HCT116 (cell line): Measurements from ENCODE around the gene FBXL15. TPM values are rescaled to one million over a fixed set of nuclear protein-coding genes. Genes with fewer than 3 reads are reported as not detected.

Source experiments
- ATAC-seq: fragments of 200-7000 bp; cut with Tn5 transposase; 2 replicates; pipeline ENCODE4 v1.9.1; 2020; ENCODE audit warnings: mild to moderate bottlenecking, moderate library complexity
- BruUV-seq: library from RNA; stranded (reverse); fragments of 400-500 nt; replicated peaks from 2 replicates; lab custom pipeline; 2021; lab: Mats Ljungman, UMichigan
- CTCF ChIA-PET: fragments of 300-600 bp; sonication (Branson Sonifier 250); formaldehyde crosslinking; loops from one replicate; lab custom pipeline; 2021; ENCODE audit warnings: antibody characterized with exemption; lab: Charles Lee
- POLR2A ChIA-PET: fragments of 300-600, 350-600 bp; sonication (Branson Sonifier 250); formaldehyde crosslinking; loops from one replicate; lab custom pipeline; 2021; ENCODE audit warnings: antibody characterized with exemption; lab: Charles Lee
- RAD21 ChIA-PET, 2 experiments: fragments of 300-600 bp; sonication (Branson Sonifier 250); formaldehyde crosslinking; loops; one replicate each; lab custom pipeline; 2023; ENCODE audit warnings: low total read pairs in 2 of 2; ENCODE audit not compliant: uncharacterized antibody in 2 of 2, unreplicated experiment in 2 of 2, low non-redundant PET in 1 of 2; lab: Charles Lee
- DNase-seq: peaks from one replicate; pipeline ENCODE4 v3.0.0-alpha.2; 2010; ENCODE audit warnings: low read depth, low spot score
- H2AFZ ChIP-seq: fragments of 200-600 bp; shearing (Covaris generic), sonication (generic); 2 replicates; pipeline ENCODE4 v1.6.1; 2017; ENCODE audit warnings: low read depth, mixed run types, mixed read lengths, antibody characterized with exemption, low read length; ENCODE audit not compliant: poor library complexity, severe bottlenecking
- H3K27ac ChIP-seq: 2 replicates; pipeline ENCODE4 v1.5.1; 2012; ENCODE audit warnings: low read depth, low read length
- H3K27me3 ChIP-seq: fragments of 200-600 bp; sonication (generic); 2 replicates; pipeline ENCODE4 v1.6.1; 2016; ENCODE audit warnings: mixed run types, low read length, mixed read lengths; ENCODE audit not compliant: insufficient read depth
- H3K36me3 ChIP-seq, 2 experiments: fragments of 200-500 bp in 1 of 2; fragments of 200-600 bp in 1 of 2; sonication (Bioruptor generic) in 1 of 2; sonication (generic) in 1 of 2; 2 replicates each; pipeline versions ENCODE4 v1.5.1 to v1.6.1; 2014 to 2016; ENCODE audit warnings: low read length in 2 of 2, inconsistent platforms in 1 of 2, mixed read lengths in 1 of 2, mixed run types in 1 of 2; ENCODE audit not compliant: insufficient read depth in 2 of 2, control insufficient read depth in 1 of 2
- H3K4me1 ChIP-seq, 2 experiments: fragments of 200-600 bp in 1 of 2; sonication (generic) in 1 of 2; 2 replicates each; pipeline versions ENCODE4 v1.5.1 to v1.6.1; 2012 to 2017; ENCODE audit warnings: low read length in 2 of 2, inconsistent platforms in 1 of 2, mild to moderate bottlenecking in 1 of 2, mixed read lengths in 1 of 2, mixed run types in 1 of 2, moderate library complexity in 1 of 2; ENCODE audit not compliant: insufficient read depth in 2 of 2, control insufficient read depth in 1 of 2
- H3K4me2 ChIP-seq: fragments of 200-600 bp; sonication (generic); 2 replicates; pipeline ENCODE4 v1.6.1; 2017; ENCODE audit warnings: mixed run types, low read length, mixed read lengths
- H3K4me3 ChIP-seq, 2 experiments: fragments of 200-600 bp in 1 of 2; sonication (generic) in 1 of 2; replicated peaks in 1 of 2; 2 replicates each; pipeline ENCODE4 v1.5.1; 2011 to 2016; ENCODE audit warnings: low read length in 2 of 2, control low read depth in 1 of 2, low read depth in 1 of 2, mild to moderate bottlenecking in 1 of 2, mixed read lengths in 1 of 2, mixed run types in 1 of 2
- H3K79me2 ChIP-seq: fragments of 200-600 bp; sonication (generic); 2 replicates; pipeline ENCODE4 v1.6.1; 2017; ENCODE audit warnings: mild to moderate bottlenecking, mixed run types, low read length, moderate library complexity, mixed read lengths; ENCODE audit not compliant: insufficient read depth
- H3K9ac ChIP-seq: fragments of 200-600 bp; sonication (generic); 2 replicates; pipeline ENCODE4 v1.6.1; 2016; ENCODE audit warnings: low read length, mixed read lengths
- H3K9me2 ChIP-seq: fragments of 200-600 bp; sonication (generic), shearing (Covaris generic); 2 replicates; pipeline ENCODE4 v1.6.1; 2017; ENCODE audit warnings: mixed run types, mild to moderate bottlenecking, moderate library complexity; ENCODE audit not compliant: insufficient read depth
- H3K9me3 ChIP-seq, 2 experiments: fragments of 200-500 bp in 1 of 2; fragments of 200-600 bp in 1 of 2; sonication (Bioruptor generic) in 1 of 2; sonication (generic) in 1 of 2; 2 replicates each; pipeline ENCODE4 v1.6.1; 2014 to 2017; ENCODE audit warnings: low read length in 2 of 2, mixed read lengths in 2 of 2, inconsistent platforms in 1 of 2, low read depth in 1 of 2, mild to moderate bottlenecking in 1 of 2, mixed run types in 1 of 2, moderate library complexity in 1 of 2; ENCODE audit not compliant: control insufficient read depth in 1 of 2, insufficient read depth in 1 of 2
- H4K20me1 ChIP-seq: fragments of 200-600 bp; sonication (generic), shearing (Covaris generic); 2 replicates; pipeline ENCODE4 v1.6.1; 2017; ENCODE audit warnings: mixed run types, mild to moderate bottlenecking, moderate library complexity; ENCODE audit not compliant: insufficient read depth
- EGR1 ChIP-seq: IDR thresholded peaks from 2 replicates; pipeline ENCODE4 v1.6.1; 2012; ENCODE audit warnings: low read depth
- JUND ChIP-seq: IDR thresholded peaks from 2 replicates; pipeline ENCODE4 v1.6.1; 2012
- POLR2AphosphoS5 ChIP-seq: IDR thresholded peaks from 2 replicates; pipeline ENCODE4 v1.6.1; 2011; ENCODE audit warnings: mild to moderate bottlenecking, low read depth, low read length, moderate library complexity
- RAD21 ChIP-seq: IDR thresholded peaks from 2 replicates; pipeline ENCODE4 v1.6.1; 2012; ENCODE audit warnings: low read depth, mild to moderate bottlenecking
- SIN3A ChIP-seq: IDR thresholded peaks from 2 replicates; pipeline ENCODE4 v1.6.1; 2012; ENCODE audit warnings: low read depth
- SP1 ChIP-seq: IDR thresholded peaks from 2 replicates; pipeline ENCODE4 v1.6.1; 2012; ENCODE audit warnings: low read depth
- SRF ChIP-seq: IDR thresholded peaks from 2 replicates; pipeline ENCODE4 v1.6.1; 2012; ENCODE audit warnings: low read depth
- TCF7L2 ChIP-seq: IDR thresholded peaks from 2 replicates; pipeline ENCODE4 v1.7.0; 2011; ENCODE audit warnings: borderline replicate concordance, inconsistent platforms; ENCODE audit not compliant: insufficient read depth, insufficient read length; ENCODE audit errors: extremely low read depth
- ZFX ChIP-seq: fragments of 450-650 bp; IDR thresholded peaks from 2 replicates; pipeline ENCODE4 v1.6.1; 2017
- intact Hi-C: fragments of 100-400 bp; cut with micrococcal nuclease; formaldehyde crosslinking; loops from 2 replicates; pipeline ENCODE4 v1.10.0; 2022
- total RNA-seq: library from RNA; stranded (reverse); gene quantifications from one replicate; pipeline ENCODE4 v1.2.1, GENCODE V29; 2021; ENCODE audit not compliant: unreplicated experiment
- TF ChIP-seq, protein P1 (sequence below): IDR thresholded peaks from 2 replicates; pipeline ENCODE4 v1.6.1; 2012
- TF ChIP-seq, protein P2 (sequence below): IDR thresholded peaks from 2 replicates; pipeline ENCODE4 v1.6.1; 2012
- TF ChIP-seq, protein P3 (sequence below): IDR thresholded peaks from 2 replicates; pipeline ENCODE4 v1.6.1; 2012; ENCODE audit warnings: low read depth

The FBXL15 gene
- total RNA-seq, 1 experiment from 2014 or later, result 21.1 TPM

DNA sequence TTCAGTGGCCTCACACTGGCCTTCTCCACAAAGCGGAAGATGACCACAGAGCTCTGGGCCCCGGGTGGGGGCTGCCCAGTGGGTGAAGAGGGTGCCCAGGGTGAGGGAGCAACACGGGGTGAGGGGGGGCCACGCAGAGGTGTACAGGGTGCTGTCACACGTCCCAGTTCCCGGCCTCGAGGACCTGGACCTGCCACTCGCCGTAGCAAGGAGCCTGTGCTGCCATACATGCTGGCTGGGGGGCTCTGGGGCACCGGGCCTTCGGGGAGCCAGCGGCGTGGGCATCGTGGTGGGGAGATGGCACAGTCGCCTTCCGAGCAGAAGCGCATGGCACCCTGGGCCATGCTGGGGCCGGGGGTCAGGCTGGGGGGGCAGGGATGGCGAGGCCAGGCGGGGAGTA lies 3.9 kb upstream of the FBXL15 start:
- H3K4me1 ChIP-seq, result peaks cover 5 to 19% of the 10 kb centered on the region in 2 experiments; a peak in 2 of 4 replicates
- intact Hi-C loops, result no loop called here
- ChIA-PET RAD21 (no interaction called here), CTCF (no interaction called here), POLR2A (no interaction called here)
- no TSS peak for BruUV-seq
- H2AFZ ChIP-seq, result no peak overlapping the region
- no peak overlapping the region for H3K4me2 ChIP-seq
- no peak overlapping the region for H3K27ac ChIP-seq
- no peak overlapping the region for H3K4me3 ChIP-seq
- no peaks in the 10 kb centered on the region for H3K36me3 ChIP-seq
- H3K9me2 ChIP-seq, result no peaks in the 10 kb centered on the region
- TF ChIP-seq SRF, result no peak
- no peaks in the 10 kb centered on the region for H4K20me1 ChIP-seq
- no peaks in the 10 kb centered on the region for H3K9me3 ChIP-seq
- no peak overlapping the region for H3K9ac ChIP-seq
- DNase-seq (no peak), ATAC-seq (no peak)
- peaks cover 3% of the 10 kb centered on the region; the same call in 1 of the 2 replicates for H3K79me2 ChIP-seq
- peaks cover 3% of the 10 kb centered on the region; the same call in 1 of the 2 replicates for H3K27me3 ChIP-seq

DNA sequence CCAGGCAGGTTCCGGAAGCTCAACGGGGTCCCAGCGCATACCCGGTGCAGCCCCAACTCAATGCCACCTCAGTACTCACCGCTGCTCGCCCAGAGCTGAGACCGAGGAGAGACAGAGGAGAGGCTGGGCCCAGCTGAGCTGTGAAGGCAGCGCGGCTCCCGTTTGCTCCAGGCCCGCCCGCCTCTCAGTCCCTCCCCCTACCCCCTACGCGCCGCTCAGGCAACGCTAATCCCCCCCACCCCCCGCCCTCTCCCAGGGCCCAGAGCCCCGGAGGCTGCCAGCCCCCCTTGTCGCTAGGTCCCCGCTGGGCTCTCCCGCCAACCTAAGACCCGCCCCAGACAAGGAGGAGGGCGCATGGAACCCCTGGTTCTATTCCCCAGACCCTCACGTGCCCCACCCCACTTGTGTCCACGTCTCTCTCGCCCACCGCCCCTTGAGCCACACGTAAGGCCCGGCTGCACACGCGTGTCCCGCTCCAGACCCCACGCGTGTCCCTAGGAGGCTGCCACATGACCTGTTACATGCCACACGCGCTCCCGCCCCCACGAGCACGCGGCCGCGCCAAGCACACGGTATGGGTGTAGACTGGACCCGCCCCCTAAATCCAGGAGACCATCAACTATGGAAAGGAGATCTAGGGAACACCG lies 1.9 kb upstream of the FBXL15 start, which contains the start of gene PSD:
Gene PSD (minus strand): TSS at position 164 of the 647 bp plus-strand sequence. CDS start 1,747 bp downstream, outside the sequence.
- peaks cover 0 to 9% of the 10 kb centered on the region in 2 experiments; a peak in 1 of 4 replicates for H3K36me3 ChIP-seq
- H3K79me2 ChIP-seq, result peaks cover 11% of the 10 kb centered on the region
- H3K9ac ChIP-seq, result peak within 1 kb of the TSS; percentile 87; the same call in 1 of the 2 replicates
- no peaks in the 10 kb centered on the region for H3K9me3 ChIP-seq
- no peak for ATAC-seq
- peak within 1 kb of the TSS; percentile 70 for H2AFZ ChIP-seq
- ChIA-PET CTCF (no interaction called here), POLR2A (no interaction called here), RAD21 (no interaction called here)
- no peaks in the 10 kb centered on the region for H4K20me1 ChIP-seq
- no peaks in the 10 kb centered on the region for H3K27me3 ChIP-seq
- BruUV-seq, result no TSS peak
- TF ChIP-seq ZFX (no peak), TCF7L2 (no peak), RAD21 (no peak), EGR1 (no peak), JUND (no peak), SIN3A (no peak), SP1 (no peak), SRF (no peak), POLR2AphosphoS5 (no peak)
- TF ChIP-seq, protein P1, sequence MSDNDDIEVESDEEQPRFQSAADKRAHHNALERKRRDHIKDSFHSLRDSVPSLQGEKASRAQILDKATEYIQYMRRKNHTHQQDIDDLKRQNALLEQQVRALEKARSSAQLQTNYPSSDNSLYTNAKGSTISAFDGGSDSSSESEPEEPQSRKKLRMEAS, result no peak
- TF ChIP-seq, protein P2, sequence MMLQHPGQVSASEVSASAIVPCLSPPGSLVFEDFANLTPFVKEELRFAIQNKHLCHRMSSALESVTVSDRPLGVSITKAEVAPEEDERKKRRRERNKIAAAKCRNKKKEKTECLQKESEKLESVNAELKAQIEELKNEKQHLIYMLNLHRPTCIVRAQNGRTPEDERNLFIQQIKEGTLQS, result no peak
- TF ChIP-seq, protein P3, sequence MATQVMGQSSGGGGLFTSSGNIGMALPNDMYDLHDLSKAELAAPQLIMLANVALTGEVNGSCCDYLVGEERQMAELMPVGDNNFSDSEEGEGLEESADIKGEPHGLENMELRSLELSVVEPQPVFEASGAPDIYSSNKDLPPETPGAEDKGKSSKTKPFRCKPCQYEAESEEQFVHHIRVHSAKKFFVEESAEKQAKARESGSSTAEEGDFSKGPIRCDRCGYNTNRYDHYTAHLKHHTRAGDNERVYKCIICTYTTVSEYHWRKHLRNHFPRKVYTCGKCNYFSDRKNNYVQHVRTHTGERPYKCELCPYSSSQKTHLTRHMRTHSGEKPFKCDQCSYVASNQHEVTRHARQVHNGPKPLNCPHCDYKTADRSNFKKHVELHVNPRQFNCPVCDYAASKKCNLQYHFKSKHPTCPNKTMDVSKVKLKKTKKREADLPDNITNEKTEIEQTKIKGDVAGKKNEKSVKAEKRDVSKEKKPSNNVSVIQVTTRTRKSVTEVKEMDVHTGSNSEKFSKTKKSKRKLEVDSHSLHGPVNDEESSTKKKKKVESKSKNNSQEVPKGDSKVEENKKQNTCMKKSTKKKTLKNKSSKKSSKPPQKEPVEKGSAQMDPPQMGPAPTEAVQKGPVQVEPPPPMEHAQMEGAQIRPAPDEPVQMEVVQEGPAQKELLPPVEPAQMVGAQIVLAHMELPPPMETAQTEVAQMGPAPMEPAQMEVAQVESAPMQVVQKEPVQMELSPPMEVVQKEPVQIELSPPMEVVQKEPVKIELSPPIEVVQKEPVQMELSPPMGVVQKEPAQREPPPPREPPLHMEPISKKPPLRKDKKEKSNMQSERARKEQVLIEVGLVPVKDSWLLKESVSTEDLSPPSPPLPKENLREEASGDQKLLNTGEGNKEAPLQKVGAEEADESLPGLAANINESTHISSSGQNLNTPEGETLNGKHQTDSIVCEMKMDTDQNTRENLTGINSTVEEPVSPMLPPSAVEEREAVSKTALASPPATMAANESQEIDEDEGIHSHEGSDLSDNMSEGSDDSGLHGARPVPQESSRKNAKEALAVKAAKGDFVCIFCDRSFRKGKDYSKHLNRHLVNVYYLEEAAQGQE, result no peak
- TF ChIP-seq, all 23 proteins: peak for 0
- Histone ChIP-seq H3K27ac (no peak within 1 kb of the TSS), H3K4me3 (peak within 1 kb of the TSS; percentile 87 to 94), H3K9me2 (no peaks in the 10 kb centered on the region), H3K4me2 (peak within 1 kb of the TSS; percentile 93), H3K4me1 (peaks cover 15 to 33% of the 10 kb centered on the region in 2 experiments; a peak in 3 of 4 replicates)
- intact Hi-C loops, result no loop called here
- no peak for DNase-seq
